ENCODE data around the gene FBXO24. TPM values are rescaled to one million over a fixed set of nuclear protein-coding genes. Genes with fewer than 3 reads are reported as not detected.
A peak's percentile ranks its signal among the peaks of the same experiment; 100 is the strongest.

Gene FBXO24
- total and polyA plus RNA-seq, 9 of the 15 experiments (the other 6 are each of a cell fraction or from before 2014, with no cell fraction given): 0.17 to 0.95 (median 0.50) TPM

GRCh38 chr7:100604028-100604975 is 18.2 kb downstream of the FBXO24 start (continued):
- peak; percentile 53; the same call in 1 of the 2 replicates for TF ChIP-seq PATZ1 (CRISPR knock-in tag; IDR thresholded peaks at IDR 0.05; ENCODE audit: borderline replicate concordance)
- TF ChIP-seq GTF2F1 (IDR thresholded peaks at IDR 0.05; ENCODE audit: low read depth, low read length): no peak
- no peak for TF ChIP-seq CHCHD3 (CRISPR knock-in tag; IDR thresholded peaks at IDR 0.05)
- TF ChIP-seq PCBP2 (IDR thresholded peaks at IDR 0.05; ENCODE audit: low read depth, low read length, poor library complexity, severe bottlenecking): no peak
- TF ChIP-seq ZBTB1 (CRISPR knock-in tag; IDR thresholded peaks at IDR 0.05; ENCODE audit: borderline replicate concordance, low read depth): no peak
- no peak for TF ChIP-seq ZNF3 (CRISPR knock-in tag; IDR thresholded peaks at IDR 0.05)
- TF ChIP-seq, protein P1, sequence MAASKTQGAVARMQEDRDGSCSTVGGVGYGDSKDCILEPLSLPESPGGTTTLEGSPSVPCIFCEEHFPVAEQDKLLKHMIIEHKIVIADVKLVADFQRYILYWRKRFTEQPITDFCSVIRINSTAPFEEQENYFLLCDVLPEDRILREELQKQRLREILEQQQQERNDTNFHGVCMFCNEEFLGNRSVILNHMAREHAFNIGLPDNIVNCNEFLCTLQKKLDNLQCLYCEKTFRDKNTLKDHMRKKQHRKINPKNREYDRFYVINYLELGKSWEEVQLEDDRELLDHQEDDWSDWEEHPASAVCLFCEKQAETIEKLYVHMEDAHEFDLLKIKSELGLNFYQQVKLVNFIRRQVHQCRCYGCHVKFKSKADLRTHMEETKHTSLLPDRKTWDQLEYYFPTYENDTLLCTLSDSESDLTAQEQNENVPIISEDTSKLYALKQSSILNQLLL (CRISPR knock-in tag; IDR thresholded peaks at IDR 0.05; ENCODE audit: borderline replicate concordance): no peak
- no peak for TF ChIP-seq HLTF (IDR thresholded peaks at IDR 0.05)
- TF ChIP-seq SMARCB1 (IDR thresholded peaks at IDR 0.05; ENCODE audit: insufficient read length, low read depth): no peak
- 0 out of 2 replicates have a peak, but pooled peaks have one; percentile 48 for TF ChIP-seq CBFB (CRISPR knock-in tag; IDR thresholded peaks at IDR 0.05)
- peak; percentile 68; the same call in 1 of the 2 replicates for TF ChIP-seq SMARCE1 (IDR thresholded peaks at IDR 0.05)
- no peak for TF ChIP-seq TFE3 (CRISPR knock-in tag; IDR thresholded peaks at IDR 0.05)
- TF ChIP-seq ZNF699 (CRISPR knock-in tag; IDR thresholded peaks at IDR 0.05; ENCODE audit: insufficient replicate concordance): no peak
- TF ChIP-seq ZFP1 (CRISPR knock-in tag; IDR thresholded peaks at IDR 0.05): no peak
- TF ChIP-seq, protein P2, sequence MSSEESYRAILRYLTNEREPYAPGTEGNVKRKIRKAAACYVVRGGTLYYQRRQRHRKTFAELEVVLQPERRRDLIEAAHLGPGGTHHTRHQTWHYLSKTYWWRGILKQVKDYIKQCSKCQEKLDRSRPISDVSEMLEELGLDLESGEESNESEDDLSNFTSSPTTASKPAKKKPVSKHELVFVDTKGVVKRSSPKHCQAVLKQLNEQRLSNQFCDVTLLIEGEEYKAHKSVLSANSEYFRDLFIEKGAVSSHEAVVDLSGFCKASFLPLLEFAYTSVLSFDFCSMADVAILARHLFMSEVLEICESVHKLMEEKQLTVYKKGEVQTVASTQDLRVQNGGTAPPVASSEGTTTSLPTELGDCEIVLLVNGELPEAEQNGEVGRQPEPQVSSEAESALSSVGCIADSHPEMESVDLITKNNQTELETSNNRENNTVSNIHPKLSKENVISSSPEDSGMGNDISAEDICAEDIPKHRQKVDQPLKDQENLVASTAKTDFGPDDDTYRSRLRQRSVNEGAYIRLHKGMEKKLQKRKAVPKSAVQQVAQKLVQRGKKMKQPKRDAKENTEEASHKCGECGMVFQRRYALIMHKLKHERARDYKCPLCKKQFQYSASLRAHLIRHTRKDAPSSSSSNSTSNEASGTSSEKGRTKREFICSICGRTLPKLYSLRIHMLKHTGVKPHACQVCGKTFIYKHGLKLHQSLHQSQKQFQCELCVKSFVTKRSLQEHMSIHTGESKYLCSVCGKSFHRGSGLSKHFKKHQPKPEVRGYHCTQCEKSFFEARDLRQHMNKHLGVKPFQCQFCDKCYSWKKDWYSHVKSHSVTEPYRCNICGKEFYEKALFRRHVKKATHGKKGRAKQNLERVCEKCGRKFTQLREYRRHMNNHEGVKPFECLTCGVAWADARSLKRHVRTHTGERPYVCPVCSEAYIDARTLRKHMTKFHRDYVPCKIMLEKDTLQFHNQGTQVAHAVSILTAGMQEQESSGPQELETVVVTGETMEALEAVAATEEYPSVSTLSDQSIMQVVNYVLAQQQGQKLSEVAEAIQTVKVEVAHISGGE (CRISPR knock-in tag; IDR thresholded peaks at IDR 0.05): 0 out of 6 replicates have a peak, but pooled peaks of 1 of the 3 experiments have one; percentile 25
- TF ChIP-seq CREBBP (IDR thresholded peaks at IDR 0.05; ENCODE audit: low read depth, low read length): no peak
- no peak for TF ChIP-seq FUS (optimal IDR thresholded peaks at IDR 0.05; ENCODE audit: low read depth, low read length)
- TF ChIP-seq SUPT5H (IDR thresholded peaks at IDR 0.05): peak; percentile 35
